Activated T-cell treated with anti-CD3 and anti-CD28 coated beads, Interleukin-2, amount 50 U/mL, for 4 hours (primary cell): Measurements from ENCODE around the gene SEMA6A. TPM values are rescaled to one million over a fixed set of nuclear protein-coding genes. Genes with fewer than 3 reads are reported as not detected.

Experiments used
- ATAC-seq, 2 donors: fragments of 200-7000 bp; cut with Tn5 transposase; one replicate each; pipeline ENCODE4 v1.10.0; 2021
- DNase-seq: peaks from one replicate; pipeline ENCODE4 v3.0.0-alpha.2; 2020
- H3K27me3 Mint-ChIP-seq: one replicate; pipeline ENCODE4 v1.8.0; 2021; ENCODE audit warnings: low read depth, mixed read lengths
- H3K36me3 Mint-ChIP-seq: one replicate; pipeline ENCODE4 v1.8.0; 2022; ENCODE audit warnings: mixed read lengths; ENCODE audit not compliant: insufficient read depth
- H3K4me1 Mint-ChIP-seq: one replicate; pipeline ENCODE4 v1.8.0; 2021; ENCODE audit warnings: low read depth, mixed read lengths
- H3K4me3 Mint-ChIP-seq: one replicate; pipeline ENCODE4 v1.8.0; 2021; ENCODE audit warnings: mild to moderate bottlenecking, moderate library complexity, mixed read lengths
- H3K9me3 Mint-ChIP-seq: one replicate; pipeline ENCODE4 v1.8.0; 2021; ENCODE audit warnings: mixed read lengths
- total RNA-seq, 3 donors: library from RNA; stranded (reverse); gene quantifications; one replicate each; pipeline ENCODE4 v1.2.1, GENCODE V29; 2021

The SEMA6A gene
- total RNA-seq, 3 donors from 2014 or later = 0.92 to 2.1 (median 1.1) TPM

DNA sequence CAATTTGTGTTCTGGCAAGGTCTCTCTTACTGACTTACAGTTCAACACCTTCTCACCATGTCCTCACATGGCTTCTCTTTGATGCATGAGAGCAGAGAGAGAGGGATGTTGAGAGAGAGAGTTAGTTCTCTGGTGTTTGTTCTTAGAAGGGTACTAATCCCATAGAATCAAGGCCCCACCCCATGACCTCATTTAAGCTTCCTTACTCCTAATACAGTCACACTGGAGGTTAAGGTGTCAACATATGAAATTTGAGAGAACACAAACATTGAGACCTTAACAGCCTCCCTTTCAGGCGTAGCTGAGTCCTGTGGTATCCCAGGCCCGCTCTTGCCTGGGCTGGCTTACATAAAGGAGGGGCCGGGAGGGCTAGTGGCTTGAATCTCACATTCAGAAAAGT, 10.6 kb upstream of the SEMA6A start:
- H3K4me1 Mint-ChIP-seq = no peaks in the 10 kb centered on the region
- H3K4me3 Mint-ChIP-seq = no peak overlapping the region
- no peaks in the 10 kb centered on the region for H3K36me3 Mint-ChIP-seq
- ATAC-seq = no peak
- peaks cover 4% of the 10 kb centered on the region for H3K9me3 Mint-ChIP-seq
- no peak for DNase-seq
- H3K27me3 Mint-ChIP-seq = peaks cover 34% of the 10 kb centered on the region

- ATAC-seq (no peak), DNase-seq (no peak)
- Mint-ChIP-seq H3K27me3 (peaks cover 43% of the 10 kb centered on the region), H3K4me1 (no peaks in the 10 kb centered on the region), H3K36me3 (no peaks in the 10 kb centered on the region), H3K9me3 (peaks cover 4% of the 10 kb centered on the region), H3K4me3 (no peak overlapping the region)
Measured at GRCh38 chr5:116583862-116584222, 9.2 kb upstream of the SEMA6A start.

DNA sequence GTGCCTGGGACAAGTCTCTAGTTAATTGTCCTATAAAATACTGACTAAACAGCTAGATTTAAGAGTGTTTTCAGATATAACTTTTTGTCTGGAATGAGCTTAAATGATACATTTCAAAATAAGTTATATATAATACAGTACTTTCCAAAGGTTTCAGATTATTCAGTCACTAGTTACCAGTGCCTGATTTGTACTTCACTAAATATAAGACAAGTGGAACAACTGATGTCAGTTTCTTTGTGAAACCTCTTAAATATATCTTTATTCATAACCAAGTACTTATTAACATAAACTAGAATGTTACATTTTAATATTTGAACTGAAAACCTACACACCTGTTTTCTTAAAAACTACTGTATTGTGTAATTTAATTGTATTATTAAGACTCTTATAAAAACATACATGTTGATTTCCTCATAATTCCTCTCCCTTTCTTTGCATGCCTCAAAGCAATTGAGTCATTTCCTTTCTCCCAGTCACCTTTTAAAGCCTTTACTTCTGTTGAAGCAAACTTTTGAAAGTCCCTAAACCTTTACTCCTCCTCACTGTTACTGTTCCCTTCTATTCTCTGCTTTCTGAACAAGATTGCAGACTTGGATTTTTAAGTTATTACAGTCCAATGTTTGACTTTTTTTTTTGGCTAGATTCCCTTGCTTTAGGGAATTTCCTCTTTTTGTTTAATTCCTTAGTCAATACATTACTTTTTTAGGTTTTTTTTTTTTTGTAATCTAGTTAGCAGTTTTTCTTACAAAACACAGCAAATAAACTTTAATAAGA, 8.7 kb upstream of the SEMA6A start:
- DNase-seq (no peak), ATAC-seq (no peak)
- peaks cover 4% of the 10 kb centered on the region for H3K9me3 Mint-ChIP-seq
- peaks cover 47% of the 10 kb centered on the region for H3K27me3 Mint-ChIP-seq
- H3K4me3 Mint-ChIP-seq = no peak overlapping the region
- no peaks in the 10 kb centered on the region for H3K36me3 Mint-ChIP-seq
- no peaks in the 10 kb centered on the region for H3K4me1 Mint-ChIP-seq

DNA sequence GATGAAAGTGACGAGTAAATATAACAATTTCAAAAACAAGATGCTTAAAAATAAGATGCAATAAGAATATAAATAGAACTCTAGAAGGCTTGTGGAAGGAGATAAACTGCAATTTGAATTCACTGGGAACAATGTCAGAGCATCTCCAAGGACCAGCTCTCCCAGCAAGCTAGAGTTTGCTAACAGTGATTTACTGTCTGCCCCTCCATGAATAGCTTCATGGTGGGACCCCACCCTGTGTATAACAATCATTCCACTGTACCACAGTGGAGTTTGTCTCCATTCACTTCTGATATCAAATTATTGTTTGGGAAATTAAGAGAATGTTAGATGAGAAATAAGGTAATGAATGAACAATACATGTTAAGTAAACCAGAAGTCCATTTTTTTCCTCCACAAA, 7.3 kb upstream of the SEMA6A start:
- Mint-ChIP-seq H3K9me3 (no peaks in the 10 kb centered on the region), H3K36me3 (no peaks in the 10 kb centered on the region)

GRCh38 chr5:116579144-116579543, 4.5 kb upstream of the SEMA6A start:
- Mint-ChIP-seq H3K9me3 (no peaks in the 10 kb centered on the region), H3K36me3 (no peaks in the 10 kb centered on the region), H3K4me3 (no peak overlapping the region), H3K4me1 (peaks cover 14% of the 10 kb centered on the region), H3K27me3 (peaks cover 53% of the 10 kb centered on the region)
- no peak for ATAC-seq
- DNase-seq = no peak

More for the DNA sequence above, 7.3 kb upstream of the SEMA6A start:
- Mint-ChIP-seq H3K4me1 (no peaks in the 10 kb centered on the region), H3K4me3 (no peak overlapping the region), H3K27me3 (peaks cover 42% of the 10 kb centered on the region)
- DNase-seq (no peak), ATAC-seq (no peak)

- H3K9me3 Mint-ChIP-seq = no peaks in the 10 kb centered on the region
- no peaks in the 10 kb centered on the region for H3K36me3 Mint-ChIP-seq
- H3K4me3 Mint-ChIP-seq = no peak overlapping the region
- peaks cover 16% of the 10 kb centered on the region for H3K4me1 Mint-ChIP-seq
- H3K27me3 Mint-ChIP-seq = peaks cover 51% of the 10 kb centered on the region
- DNase-seq = no peak
- no peak for ATAC-seq
Measured at GRCh38 chr5:116578676-116579075, 4.1 kb upstream of the SEMA6A start.

- peaks cover 66% of the 10 kb centered on the region for H3K27me3 Mint-ChIP-seq
- H3K36me3 Mint-ChIP-seq = no peaks in the 10 kb centered on the region
- H3K4me3 Mint-ChIP-seq = no peak overlapping the region
- DNase-seq (no peak), ATAC-seq (no peak)
- peaks cover 23% of the 10 kb centered on the region for H3K4me1 Mint-ChIP-seq
- H3K9me3 Mint-ChIP-seq = no peaks in the 10 kb centered on the region
Measured at GRCh38 chr5:116577064-116577788, 2.6 kb upstream of the SEMA6A start.

GRCh38 chr5:116576053-116576713, 1.6 kb upstream of the SEMA6A start:
- DNase-seq (no peak), ATAC-seq (peak; percentile 58 to 63)
- Mint-ChIP-seq H3K9me3 (no peaks in the 10 kb centered on the region), H3K27me3 (peaks cover 72% of the 10 kb centered on the region), H3K4me1 (peaks cover 23% of the 10 kb centered on the region), H3K36me3 (no peaks in the 10 kb centered on the region), H3K4me3 (no peak overlapping the region)

DNA sequence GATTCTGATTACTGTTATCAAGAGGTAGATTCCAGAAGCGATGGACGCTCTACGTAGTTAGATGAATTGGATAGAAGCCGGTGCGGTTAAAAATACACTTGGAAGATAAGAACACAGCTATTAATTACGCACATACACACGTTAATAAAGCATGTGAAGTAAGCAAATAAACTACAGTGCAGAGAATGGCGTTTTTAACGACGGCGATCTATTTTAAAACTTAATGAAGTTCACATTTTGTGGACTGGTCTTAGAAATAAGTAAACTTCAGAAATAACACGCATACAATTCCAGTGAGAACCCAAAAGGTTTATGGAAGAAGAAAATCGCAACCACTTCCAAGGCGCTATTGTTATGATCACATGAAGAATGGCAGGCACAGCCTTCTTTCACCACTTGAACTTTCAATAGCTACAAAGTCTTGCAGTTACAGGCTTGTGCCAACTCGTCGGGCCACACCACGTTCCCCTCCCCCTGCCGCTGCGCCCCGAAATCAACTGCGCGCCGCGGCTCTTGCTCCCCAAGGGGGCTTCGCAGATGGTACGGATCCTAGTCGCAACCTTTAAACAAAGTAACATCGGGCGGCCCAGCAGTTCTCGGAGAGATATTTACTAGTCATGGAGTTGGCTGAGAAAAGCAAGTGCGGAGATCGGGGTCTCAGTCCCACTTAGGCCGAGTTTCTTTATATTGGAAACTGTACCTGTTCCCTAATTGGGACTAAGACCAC, 866 bp upstream of the SEMA6A start:
- H3K36me3 Mint-ChIP-seq = no peaks in the 10 kb centered on the region
- ATAC-seq = no peak
- peaks cover 73% of the 10 kb centered on the region for H3K27me3 Mint-ChIP-seq
- no peaks in the 10 kb centered on the region for H3K9me3 Mint-ChIP-seq
- DNase-seq = no peak
- H3K4me1 Mint-ChIP-seq = peaks cover 23% of the 10 kb centered on the region
- peak overlapping the region; percentile 29 for H3K4me3 Mint-ChIP-seq

GRCh38 chr5:116573702-116574366, 789 bp downstream of the SEMA6A start:
- H3K4me1 Mint-ChIP-seq = peaks cover 23% of the 10 kb centered on the region
- ATAC-seq = peak in 1 of 2 donors; percentile 10
- no peaks in the 10 kb centered on the region for H3K36me3 Mint-ChIP-seq
- DNase-seq = no peak
- no peaks in the 10 kb centered on the region for H3K9me3 Mint-ChIP-seq
- peak overlapping the region; percentile 78 for H3K4me3 Mint-ChIP-seq
- H3K27me3 Mint-ChIP-seq = peaks cover 76% of the 10 kb centered on the region

GRCh38 chr5:116573279-116573701, 1.3 kb downstream of the SEMA6A start:
- no peak for DNase-seq
- no peak for ATAC-seq
- Mint-ChIP-seq H3K4me3 (peak overlapping the region; percentile 50), H3K27me3 (peaks cover 78% of the 10 kb centered on the region), H3K36me3 (no peaks in the 10 kb centered on the region), H3K4me1 (peaks cover 23% of the 10 kb centered on the region), H3K9me3 (no peaks in the 10 kb centered on the region)

DNA sequence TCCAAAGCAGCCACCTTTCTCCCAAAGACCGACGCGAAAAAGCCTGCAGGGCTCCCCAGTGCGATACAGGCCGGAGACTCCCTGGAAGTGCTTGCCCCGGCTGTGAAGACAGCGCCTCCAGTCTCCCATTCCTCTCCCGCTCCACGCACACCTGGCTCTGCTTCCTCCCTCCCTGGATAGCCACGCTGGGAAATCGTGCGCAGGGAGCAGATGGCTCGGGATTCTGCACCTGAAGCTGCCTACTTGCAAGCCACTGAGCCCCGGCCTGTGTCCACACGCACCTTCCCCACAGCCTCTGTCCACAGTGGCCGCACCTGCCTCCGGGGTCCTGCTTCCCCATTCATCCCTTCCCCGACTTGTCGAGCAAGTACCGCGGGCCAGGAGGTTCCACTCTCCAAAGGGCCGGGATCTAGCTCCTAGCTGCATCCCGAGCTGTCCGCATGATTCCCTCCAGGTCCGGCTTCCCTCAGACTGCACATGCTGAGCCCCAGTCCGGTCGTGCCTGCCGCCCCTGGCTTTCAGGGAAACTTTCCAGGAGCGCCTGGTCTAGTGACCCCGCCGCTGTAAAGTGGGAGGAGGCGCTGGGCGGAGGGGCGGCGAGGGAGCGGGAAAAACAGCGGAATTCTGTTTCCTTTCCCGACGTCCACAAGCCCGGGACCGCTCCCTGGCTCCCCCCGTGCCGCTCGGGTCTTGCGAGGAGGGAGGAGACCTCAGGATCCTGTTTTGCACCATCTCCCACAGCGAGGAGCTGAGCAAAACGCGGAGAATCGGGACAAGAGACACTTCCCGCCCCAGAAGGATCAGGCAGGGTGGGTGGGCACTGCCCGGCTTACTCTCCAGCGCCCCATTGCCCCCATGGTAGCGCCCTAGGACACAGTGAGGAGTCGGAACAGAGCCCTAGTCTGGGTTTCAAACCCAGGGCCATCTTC, 2.0 kb downstream of the SEMA6A start:
- Mint-ChIP-seq H3K9me3 (no peaks in the 10 kb centered on the region), H3K27me3 (peaks cover 76% of the 10 kb centered on the region), H3K4me1 (peaks cover 23% of the 10 kb centered on the region), H3K4me3 (peak overlapping the region; percentile 16), H3K36me3 (no peaks in the 10 kb centered on the region)
- ATAC-seq (no peak), DNase-seq (no peak)
